Heart right ventricle (tissue), 16 donors: Measurements from ENCODE around the gene HAND1. TPM values are rescaled to one million over a fixed set of nuclear protein-coding genes. Genes with fewer than 3 reads are reported as not detected.

Experiments
- ATAC-seq, 8 donors: fragments of 200-7000 bp; cut with Tn5 transposase; one replicate each; pipeline ENCODE4 v1.9.1; 2020; ENCODE audit warnings: mild to moderate bottlenecking in 8 of 8, moderate library complexity in 8 of 8, moderate number of reproducible peaks in 1 of 8
- DNase-seq, 2 donors: peaks; one replicate each; pipeline ENCODE4 v3.0.0-alpha.2; 2020
- H3K27ac ChIP-seq, 10 donors: fragments of 200-600 bp; sonication (generic) in 2 of 10; one replicate each; pipeline versions ENCODE4 v1.5.0 to v1.8.0; 2020 to 2022; ENCODE audit warnings: mild to moderate bottlenecking in 3 of 10
- H3K27me3 ChIP-seq, 7 donors: fragments of 200-600 bp; one replicate each; pipeline ENCODE4 v1.8.0; 2021 to 2022; ENCODE audit warnings: mild to moderate bottlenecking in 2 of 7
- H3K36me3 ChIP-seq, 9 donors: fragments of 200-600 bp; sonication (generic) in 1 of 9; one replicate each; pipeline versions ENCODE4 v1.5.0 to v1.8.0; 2020 to 2022; ENCODE audit warnings: mild to moderate bottlenecking in 2 of 9
- H3K4me1 ChIP-seq, 9 donors: fragments of 200-600 bp; sonication (generic) in 1 of 9; one replicate each; pipeline versions ENCODE4 v1.5.0 to v1.8.0; 2020 to 2022; ENCODE audit warnings: mild to moderate bottlenecking in 4 of 9
- H3K4me3 ChIP-seq, 10 donors: fragments of 200-600 bp; sonication (generic) in 2 of 10; one replicate each; pipeline versions ENCODE4 v1.5.0 to v1.8.0; 2020 to 2022; ENCODE audit warnings: mild to moderate bottlenecking in 7 of 10, moderate library complexity in 2 of 10
- H3K9me3 ChIP-seq, 11 donors: fragments of 200-600 bp in 10 of 11; sonication (generic) in 2 of 11; one replicate each; pipeline versions ENCODE4 v1.5.0 to v1.8.0; 2013 to 2022; ENCODE audit warnings: mild to moderate bottlenecking in 2 of 11, control low read depth in 1 of 11, moderate library complexity in 1 of 11
- WGBS, 2 donors: extraction: QIAGEN DNeasy Blood & Tissue Kit; methylation state at CpG; one replicate each; pipeline ENCODE4 v1.1.7; 2013; ENCODE audit warnings: inconsistent platforms in 1 of 2; 5-methylcytosine and 5-hydroxymethylcytosine counted together
- intact Hi-C, 10 donors: fragments of 100-400 bp; cut with DNase I; formaldehyde crosslinking; loops; one replicate each; pipeline versions ENCODE4 v1.11.1 to v1.14.2; 2022
- polyA plus RNA-seq, 2 donors: library from polyadenylated mRNA; stranded (reverse); fragments of 200-250 nt; gene quantifications; one replicate each; pipeline ENCODE4 v1.2.3, GENCODE V29; 2013
- total RNA-seq, 10 donors: library from RNA; stranded (reverse); fragmentation: NEBNext Ultra II Directional in 3 of 10; extraction: Animal tissue kit (Norgen Biotek cat#: 25700) in 3 of 10; gene quantifications; one replicate each; pipeline versions ENCODE4 v1.2.1 to v1.2.4, GENCODE V29; 2021 to 2023
- TF ChIP-seq, protein P1 (sequence below), 9 donors: fragments of 200-600 bp; sonication (generic) in 2 of 9; IDR thresholded peaks; one replicate each; pipeline versions ENCODE4 v1.5.0 to v1.8.0; 2021 to 2022; ENCODE audit warnings: antibody characterized with exemption in 9 of 9, mild to moderate bottlenecking in 5 of 9, moderate library complexity in 1 of 9
- donor health status: Arrhythmogenic right ventricular cardiomyopathy.
- donor health status: ischemic (EF 13 %, LVEDD 7.1; RV severe dilation, severe dysfunction).
- donor health status: healthy with polysubstance abuse.
- donor health status: DM: no; HTN: yes; CAD: no.
- donor health status: DM: no; HTN: no; CAD: no.
- donor health status: ischemic (EF 25% LVEDD 6.9; RV normal size, moderate dysfunction).
- donor health status: ischemic (EF 25% LVEDD 5.7; RV mildly dilated, moderate dysfunction).
- donor health status: healthy.
- donor health status: DM: yes; HTN: yes; CAD: no.
- donor health status: Ischemic cardiomyopathy.
- donor health status: ischemic (EF 35%, LVEDD 5.7; RV mildly dilated, moderate dysfunction).
- donor health status: nonischemic (EF 11% LVEDD 7.7; RV severe dilation, severe dysfunction).
- donor health status: DM: yes; HTN: yes; CAD: no.
- donor health status: PGD.
- donor health status: ischemic (EF 29% LVEDD 5.4; RV normal size, mild dysfunction).
- donor health status: nonischemic (EF 23%, LVEDD 6.1; RV moderate dilation, normal function).

Gene HAND1
- total and polyA plus RNA-seq, 12 donors = 16.8 to 33.0 (median 24.6) TPM

DNA sequence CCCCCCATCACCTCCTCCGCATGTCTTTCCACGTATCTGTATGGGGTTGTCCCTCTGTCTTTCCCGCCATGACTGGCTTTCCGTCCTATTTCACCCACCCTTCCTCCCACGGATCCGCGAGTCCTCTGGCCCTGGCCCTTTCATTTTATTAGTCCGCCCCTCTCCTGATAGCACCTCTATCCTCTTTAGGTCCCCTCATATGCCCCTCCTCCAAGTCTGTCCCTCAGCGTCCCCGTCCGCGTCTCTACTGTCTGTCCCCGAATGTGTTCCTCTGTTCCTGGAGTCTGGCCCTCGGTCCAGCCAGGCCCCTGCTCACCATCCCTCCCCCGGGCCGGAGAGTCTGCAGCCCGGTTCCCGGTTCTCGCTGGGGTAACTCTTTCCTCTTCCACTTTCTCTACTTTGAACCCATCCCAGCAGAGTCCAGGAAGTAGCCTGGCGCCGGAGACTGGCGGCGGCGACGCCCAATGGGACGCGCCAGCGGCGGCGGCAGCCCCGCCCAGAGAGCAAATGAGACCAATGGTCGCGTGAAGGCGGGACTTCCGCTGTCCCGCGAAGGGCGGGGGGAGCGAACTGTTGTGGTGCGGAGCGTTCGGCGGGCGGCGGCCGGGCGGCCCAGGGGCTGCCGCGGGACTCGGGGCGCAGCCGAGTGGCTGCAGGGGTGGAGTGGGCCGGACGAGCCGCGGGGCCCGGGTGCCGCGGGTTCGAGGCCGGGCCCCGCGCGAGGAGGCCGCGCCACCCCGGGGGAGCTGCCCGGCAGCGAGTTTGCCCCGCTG lies 32.4 kb downstream of the HAND1 start, which contains the start of gene SAP30L:
Gene SAP30L (plus strand): TSS at position 576 of the 773 bp plus-strand sequence. CDS start 608 bp downstream, outside the sequence.
- intact Hi-C loops = no loop called here
- DNase-seq = peak; percentile 94 to 97
- WGBS, 2 donors = 1% methylated on average over 70 of the region's 70 CpGs
- ATAC-seq = peak; percentile 97 to 99 (median 98)
- H3K36me3 ChIP-seq = peaks cover 0 to 29% (median 8%) of the 10 kb centered on the region in 9 donors
- TF ChIP-seq, protein P1, sequence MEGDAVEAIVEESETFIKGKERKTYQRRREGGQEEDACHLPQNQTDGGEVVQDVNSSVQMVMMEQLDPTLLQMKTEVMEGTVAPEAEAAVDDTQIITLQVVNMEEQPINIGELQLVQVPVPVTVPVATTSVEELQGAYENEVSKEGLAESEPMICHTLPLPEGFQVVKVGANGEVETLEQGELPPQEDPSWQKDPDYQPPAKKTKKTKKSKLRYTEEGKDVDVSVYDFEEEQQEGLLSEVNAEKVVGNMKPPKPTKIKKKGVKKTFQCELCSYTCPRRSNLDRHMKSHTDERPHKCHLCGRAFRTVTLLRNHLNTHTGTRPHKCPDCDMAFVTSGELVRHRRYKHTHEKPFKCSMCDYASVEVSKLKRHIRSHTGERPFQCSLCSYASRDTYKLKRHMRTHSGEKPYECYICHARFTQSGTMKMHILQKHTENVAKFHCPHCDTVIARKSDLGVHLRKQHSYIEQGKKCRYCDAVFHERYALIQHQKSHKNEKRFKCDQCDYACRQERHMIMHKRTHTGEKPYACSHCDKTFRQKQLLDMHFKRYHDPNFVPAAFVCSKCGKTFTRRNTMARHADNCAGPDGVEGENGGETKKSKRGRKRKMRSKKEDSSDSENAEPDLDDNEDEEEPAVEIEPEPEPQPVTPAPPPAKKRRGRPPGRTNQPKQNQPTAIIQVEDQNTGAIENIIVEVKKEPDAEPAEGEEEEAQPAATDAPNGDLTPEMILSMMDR (IDR thresholded peaks at IDR 0.05) = no peak
- H3K4me1 ChIP-seq = peaks cover 0 to 46% (median 38%) of the 10 kb centered on the region in 9 donors
- peak within 1 kb of the TSS; percentile 79 to 99 (median 96) for H3K4me3 ChIP-seq
- H3K27ac ChIP-seq = peak within 1 kb of the TSS; percentile 51 to 94 (median 89)
- H3K9me3 ChIP-seq = no peaks in the 10 kb centered on the region
- no peaks in the 10 kb centered on the region for H3K27me3 ChIP-seq

DNA sequence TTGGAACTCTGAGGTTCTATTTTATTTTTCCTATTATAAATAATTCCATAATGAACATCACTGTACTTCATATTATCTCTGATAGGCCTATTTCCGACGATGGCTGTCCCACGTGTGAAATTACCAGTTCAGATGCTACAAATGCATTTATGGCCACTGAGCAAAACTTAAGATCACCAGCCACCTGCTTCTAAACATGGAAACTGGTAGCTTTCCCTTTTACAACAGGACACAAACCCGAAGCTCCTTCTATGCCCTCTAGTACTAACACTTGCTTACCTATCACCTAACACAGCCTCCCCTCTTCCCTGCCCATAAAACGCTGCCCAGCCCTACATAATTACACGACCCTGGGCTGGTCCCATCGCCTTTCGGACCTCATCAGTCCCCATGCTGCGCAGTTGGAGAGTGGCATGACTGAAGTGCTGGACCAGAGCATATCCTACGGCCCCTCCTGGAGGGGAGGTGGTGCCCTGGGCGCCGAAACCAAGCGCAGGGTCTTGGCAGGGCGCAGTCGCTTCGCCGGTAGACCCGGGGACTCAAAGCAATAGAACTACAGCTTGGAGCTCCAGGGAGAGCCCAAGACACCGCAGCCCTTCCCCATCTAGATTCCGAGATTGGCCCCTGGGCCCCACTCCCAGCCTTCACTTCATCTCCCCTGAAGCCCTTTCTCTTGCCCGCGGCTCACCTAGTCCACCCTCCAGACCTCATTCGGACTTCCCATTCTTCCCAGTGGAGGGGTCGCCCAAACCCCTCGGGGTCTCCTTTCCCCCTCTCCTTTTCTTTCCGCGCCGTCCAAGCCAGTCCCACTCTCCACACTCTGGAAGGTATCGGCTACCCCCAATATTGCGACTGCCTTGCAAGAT lies 33.2 kb downstream of the HAND1 start:
- no peaks in the 10 kb centered on the region for H3K27me3 ChIP-seq
- DNase-seq (peak in 1 of 2 donors; percentile 5), ATAC-seq (peak in 5 of 8 donors; percentile 15 to 43 (median 28))
- 3 to 6% methylated on average over 30 of the region's 30 CpGs for WGBS, 2 donors
- peaks cover 0 to 33% (median 8%) of the 10 kb centered on the region in 9 donors for H3K36me3 ChIP-seq
- intact Hi-C loops = no loop called here
- peaks cover 0 to 46% (median 35%) of the 10 kb centered on the region in 9 donors for H3K4me1 ChIP-seq
- peak overlapping the region; percentile 68 to 99 (median 96) for H3K4me3 ChIP-seq
- TF ChIP-seq, protein P1 (IDR thresholded peaks at IDR 0.05) = no peak
- H3K27ac ChIP-seq = peak overlapping the region in 9 of 10 donors; percentile 57 to 94 (median 90)
- H3K9me3 ChIP-seq = no peaks in the 10 kb centered on the region

DNA sequence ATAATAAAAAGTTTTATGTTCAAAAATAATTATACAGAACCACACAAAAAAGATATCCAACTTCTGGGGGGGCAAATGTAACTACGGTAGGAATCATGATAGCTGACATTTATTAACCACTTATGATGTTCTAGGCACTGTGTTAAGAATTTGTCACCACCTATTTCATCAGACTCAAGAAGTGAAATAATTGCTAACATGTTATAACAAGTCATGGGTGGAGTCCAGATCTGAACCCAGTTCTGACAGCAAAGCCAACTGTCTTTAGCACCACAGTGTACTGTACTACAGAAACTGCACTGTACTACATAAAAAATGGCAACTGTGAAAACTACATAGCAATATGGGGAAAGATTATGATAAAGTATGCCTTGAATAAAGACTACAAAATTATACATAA lies 35.2 kb downstream of the HAND1 start:
- Histone ChIP-seq H3K27me3 (no peaks in the 10 kb centered on the region), H3K27ac (no peak overlapping the region), H3K4me3 (no peak overlapping the region), H3K9me3 (no peaks in the 10 kb centered on the region), H3K36me3 (peaks cover 0 to 53% (median 10%) of the 10 kb centered on the region in 9 donors), H3K4me1 (peaks cover 0 to 27% (median 18%) of the 10 kb centered on the region in 9 donors)
- 83 to 97% methylated on average over 1 of the region's 1 CpG for WGBS, 2 donors
- intact Hi-C loops = no loop called here
- TF ChIP-seq, protein P1 (IDR thresholded peaks at IDR 0.05) = no peak
- DNase-seq = no peak
- no peak for ATAC-seq

DNA sequence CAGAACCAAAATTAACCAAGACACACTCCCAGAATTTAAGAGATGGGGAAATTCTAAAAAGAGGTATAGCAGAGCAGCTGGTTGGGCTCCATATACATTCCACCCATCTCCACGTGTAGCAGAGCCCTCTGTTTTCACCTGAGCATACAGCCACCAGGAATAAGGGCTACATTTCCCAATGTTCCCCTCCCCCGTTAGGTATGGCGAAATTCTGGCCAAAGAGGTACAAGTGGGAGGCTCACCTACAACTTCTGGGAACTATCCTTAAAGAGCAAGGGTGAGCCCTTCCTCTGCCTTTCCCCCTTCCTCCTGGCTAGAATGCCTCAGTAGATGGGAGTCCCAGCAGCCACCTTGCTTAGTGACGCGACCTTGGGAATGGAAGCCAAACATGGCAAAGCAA lies 37.5 kb downstream of the HAND1 start:
- H3K4me1 ChIP-seq = peaks cover 0 to 15% (median 9%) of the 10 kb centered on the region in 9 donors
- no peaks in the 10 kb centered on the region for H3K9me3 ChIP-seq
- H3K4me3 ChIP-seq = no peak overlapping the region
- DNase-seq = no peak
- 95% methylated on average over 5 of the region's 5 CpGs for WGBS, 2 donors
- no peak overlapping the region for H3K27ac ChIP-seq
- intact Hi-C loops = no loop called here
- peaks cover 0 to 76% (median 22%) of the 10 kb centered on the region in 9 donors for H3K36me3 ChIP-seq
- H3K27me3 ChIP-seq = no peaks in the 10 kb centered on the region
- TF ChIP-seq, protein P1 (IDR thresholded peaks at IDR 0.05) = no peak
- no peak for ATAC-seq
